Liver (tissue), 9 donors: ENCODE data around the gene CHST14. TPM values are rescaled to one million over a fixed set of nuclear protein-coding genes. Genes with fewer than 3 reads are reported as not detected.

Source experiments
- DNase-seq: peaks from one replicate; pipeline ENCODE4 v3.0.0-alpha.2; 2017; ENCODE audit warnings: low spot score
- H3K27ac ChIP-seq, 2 donors: one replicate each; pipeline ENCODE4 v1.7.0; 2013; ENCODE audit warnings: inconsistent platforms in 2 of 2, low read length in 2 of 2, control low read depth in 1 of 2, low read depth in 1 of 2, mild to moderate bottlenecking in 1 of 2
- H3K27me3 ChIP-seq, 4 donors: one replicate each; pipeline versions ENCODE4 v1.6.1 to v1.7.0; 2013; ENCODE audit warnings: low read length in 3 of 4, inconsistent platforms in 1 of 4, mild to moderate bottlenecking in 1 of 4, moderate library complexity in 1 of 4; ENCODE audit not compliant: control insufficient read depth in 4 of 4, insufficient read depth in 4 of 4
- H3K36me3 ChIP-seq, 4 donors: one replicate each; pipeline versions ENCODE4 v1.6.1 to v1.7.0; 2013; ENCODE audit warnings: low read length in 3 of 4, mild to moderate bottlenecking in 3 of 4, low read depth in 1 of 4, moderate library complexity in 1 of 4; ENCODE audit not compliant: control insufficient read depth in 4 of 4, insufficient read depth in 3 of 4
- H3K4me1 ChIP-seq, 4 donors: one replicate each; pipeline versions ENCODE4 v1.6.1 to v1.7.0; 2013; ENCODE audit warnings: low read length in 3 of 4, mild to moderate bottlenecking in 3 of 4, moderate library complexity in 1 of 4; ENCODE audit not compliant: control insufficient read depth in 4 of 4, insufficient read depth in 4 of 4
- H3K4me3 ChIP-seq, 3 donors: one replicate each; pipeline versions ENCODE4 v1.6.1 to v1.7.0; 2013; ENCODE audit warnings: low read length in 3 of 3, control low read depth in 1 of 3, low read depth in 1 of 3, mild to moderate bottlenecking in 1 of 3
- H3K9ac ChIP-seq, 2 donors: one replicate each; pipeline ENCODE4 v1.7.0; 2013; ENCODE audit warnings: low read length in 2 of 2, mild to moderate bottlenecking in 2 of 2, moderate library complexity in 2 of 2, control low read depth in 1 of 2, low read depth in 1 of 2
- H3K9me3 ChIP-seq, 4 donors: one replicate each; pipeline versions ENCODE4 v1.6.1 to v1.7.0; 2013; ENCODE audit warnings: low read length in 3 of 4; ENCODE audit not compliant: control insufficient read depth in 4 of 4
- EGR1 ChIP-seq, 2 donors: IDR thresholded peaks; 2 replicates each; pipeline ENCODE4 v1.6.1; 2016 to 2018; ENCODE audit warnings: antibody characterized with exemption in 2 of 2, low read depth in 2 of 2
- FOXA1 ChIP-seq: IDR thresholded peaks from 2 replicates; pipeline ENCODE4 v1.6.1; 2016; ENCODE audit warnings: antibody characterized with exemption
- FOXA2 ChIP-seq: IDR thresholded peaks from 2 replicates; pipeline ENCODE4 v1.6.1; 2016; ENCODE audit warnings: antibody characterized with exemption
- GABPA ChIP-seq, 2 donors: IDR thresholded peaks in 1 of 2; conservative IDR thresholded peaks in 1 of 2; 2 replicates each; pipeline ENCODE4 v1.6.1; 2016; ENCODE audit warnings: antibody characterized with exemption in 2 of 2, mild to moderate bottlenecking in 1 of 2, moderate library complexity in 1 of 2
- HNF4A ChIP-seq, 2 donors: conservative IDR thresholded peaks; 2 replicates each; pipeline ENCODE4 v1.6.1; 2016; ENCODE audit warnings: antibody characterized with exemption in 2 of 2, mild to moderate bottlenecking in 2 of 2
- HNF4G ChIP-seq: IDR thresholded peaks from 2 replicates; pipeline ENCODE4 v1.6.1; 2016; ENCODE audit warnings: antibody characterized with exemption
- NR2F2 ChIP-seq: IDR thresholded peaks from 2 replicates; pipeline ENCODE4 v1.6.1; 2016; ENCODE audit warnings: antibody characterized with exemption
- RAD21 ChIP-seq, 2 donors: IDR thresholded peaks; 2 replicates each; pipeline ENCODE4 v1.6.1; 2016; ENCODE audit warnings: antibody characterized with exemption in 2 of 2, mild to moderate bottlenecking in 2 of 2
- REST ChIP-seq: IDR thresholded peaks from 2 replicates; pipeline ENCODE4 v1.6.1; 2016; ENCODE audit warnings: antibody characterized with exemption, mild to moderate bottlenecking
- RXRA ChIP-seq, 2 donors: IDR thresholded peaks; 2 replicates each; pipeline ENCODE4 v1.6.1; 2017 to 2018; ENCODE audit warnings: antibody characterized with exemption in 2 of 2, mild to moderate bottlenecking in 1 of 2
- SP1 ChIP-seq: IDR thresholded peaks from 2 replicates; pipeline ENCODE4 v1.6.1; 2018; ENCODE audit warnings: antibody characterized with exemption, mild to moderate bottlenecking
- TAF1 ChIP-seq: conservative IDR thresholded peaks from 2 replicates; pipeline ENCODE4 v1.6.1; 2016; ENCODE audit warnings: antibody characterized with exemption, mild to moderate bottlenecking
- WGBS: extraction: QIAGEN DNeasy Blood & Tissue Kit; methylation state at CpG from one replicate; pipeline ENCODE4 v1.1.7; 2013; 5-methylcytosine and 5-hydroxymethylcytosine counted together
- polyA plus RNA-seq, 2 donors: library from polyadenylated mRNA; stranded (reverse) in 1 of 2; unstranded in 1 of 2; fragments of 200-250 nt in 1 of 2; fragments of >200 nt in 1 of 2; fragmentation: Nextera tagmentation in 1 of 2; extraction: Ambion mirVana in 1 of 2; gene quantifications; one replicate each; pipeline versions ENCODE4 v1.2.1 to v1.2.3, GENCODE V29; 2013 to 2015
- total RNA-seq, 2 donors: library from RNA; depleted of rRNA; stranded (reverse); fragments of >200 nt; gene quantifications; one replicate each; pipeline ENCODE4 v1.2.3, GENCODE V29; 2014
- TF ChIP-seq, protein P1 (sequence below): fragments of 150-350 bp; IDR thresholded peaks from 2 replicates; pipeline ENCODE4 v1.5.1; 2017; ENCODE audit warnings: improper control_type of control experiment, low read depth, low read length; ENCODE audit not compliant: missing input control
- TF ChIP-seq, protein P2 (sequence below): IDR thresholded peaks from 2 replicates; pipeline ENCODE4 v1.6.1; 2016; ENCODE audit warnings: antibody characterized with exemption
- TF ChIP-seq, protein P3 (sequence below): IDR thresholded peaks from 2 replicates; pipeline ENCODE4 v1.6.1; 2016; ENCODE audit warnings: antibody characterized with exemption
- donor health status: healthy.
- donor health status: healthy.
- donor health status: healthy.
- donor health status: healthy.
- donor health status: healthy.

Gene CHST14
- total and polyA plus RNA-seq, 4 donors: 2.3 to 5.3 (median 3.1) TPM

- TF ChIP-seq, protein P1, sequence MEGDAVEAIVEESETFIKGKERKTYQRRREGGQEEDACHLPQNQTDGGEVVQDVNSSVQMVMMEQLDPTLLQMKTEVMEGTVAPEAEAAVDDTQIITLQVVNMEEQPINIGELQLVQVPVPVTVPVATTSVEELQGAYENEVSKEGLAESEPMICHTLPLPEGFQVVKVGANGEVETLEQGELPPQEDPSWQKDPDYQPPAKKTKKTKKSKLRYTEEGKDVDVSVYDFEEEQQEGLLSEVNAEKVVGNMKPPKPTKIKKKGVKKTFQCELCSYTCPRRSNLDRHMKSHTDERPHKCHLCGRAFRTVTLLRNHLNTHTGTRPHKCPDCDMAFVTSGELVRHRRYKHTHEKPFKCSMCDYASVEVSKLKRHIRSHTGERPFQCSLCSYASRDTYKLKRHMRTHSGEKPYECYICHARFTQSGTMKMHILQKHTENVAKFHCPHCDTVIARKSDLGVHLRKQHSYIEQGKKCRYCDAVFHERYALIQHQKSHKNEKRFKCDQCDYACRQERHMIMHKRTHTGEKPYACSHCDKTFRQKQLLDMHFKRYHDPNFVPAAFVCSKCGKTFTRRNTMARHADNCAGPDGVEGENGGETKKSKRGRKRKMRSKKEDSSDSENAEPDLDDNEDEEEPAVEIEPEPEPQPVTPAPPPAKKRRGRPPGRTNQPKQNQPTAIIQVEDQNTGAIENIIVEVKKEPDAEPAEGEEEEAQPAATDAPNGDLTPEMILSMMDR: no peak
Observed at GRCh38 chr15:40489274-40490175, 18.7 kb downstream of the CHST14 start (continued).

GRCh38 chr15:40493089-40493840, 22.5 kb downstream of the CHST14 start:
- Histone ChIP-seq H3K9ac (no peak overlapping the region), H3K4me1 (no peaks in the 10 kb centered on the region), H3K9me3 (no peaks in the 10 kb centered on the region), H3K27me3 (no peaks in the 10 kb centered on the region), H3K36me3 (no peaks in the 10 kb centered on the region), H3K27ac (no peak overlapping the region), H3K4me3 (no peak overlapping the region)
- no peak for DNase-seq
- 85% methylated on average over 8 of the region's 8 CpGs for WGBS
- TF ChIP-seq HNF4G (no peak), RAD21 (IDR thresholded peaks at IDR 0.05) (no peak), GABPA (IDR thresholded peaks at IDR 0.05 in 1 of 2, conservative IDR thresholded peaks at IDR 0.05 in 1 of 2) (no peak)
- TF ChIP-seq, protein P2, sequence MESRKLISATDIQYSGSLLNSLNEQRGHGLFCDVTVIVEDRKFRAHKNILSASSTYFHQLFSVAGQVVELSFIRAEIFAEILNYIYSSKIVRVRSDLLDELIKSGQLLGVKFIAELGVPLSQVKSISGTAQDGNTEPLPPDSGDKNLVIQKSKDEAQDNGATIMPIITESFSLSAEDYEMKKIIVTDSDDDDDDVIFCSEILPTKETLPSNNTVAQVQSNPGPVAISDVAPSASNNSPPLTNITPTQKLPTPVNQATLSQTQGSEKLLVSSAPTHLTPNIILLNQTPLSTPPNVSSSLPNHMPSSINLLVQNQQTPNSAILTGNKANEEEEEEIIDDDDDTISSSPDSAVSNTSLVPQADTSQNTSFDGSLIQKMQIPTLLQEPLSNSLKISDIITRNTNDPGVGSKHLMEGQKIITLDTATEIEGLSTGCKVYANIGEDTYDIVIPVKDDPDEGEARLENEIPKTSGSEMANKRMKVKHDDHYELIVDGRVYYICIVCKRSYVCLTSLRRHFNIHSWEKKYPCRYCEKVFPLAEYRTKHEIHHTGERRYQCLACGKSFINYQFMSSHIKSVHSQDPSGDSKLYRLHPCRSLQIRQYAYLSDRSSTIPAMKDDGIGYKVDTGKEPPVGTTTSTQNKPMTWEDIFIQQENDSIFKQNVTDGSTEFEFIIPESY: no peak

- no peak for DNase-seq
- H3K4me3 ChIP-seq: no peak overlapping the region
Observed at GRCh38 chr15:40495516-40495915, 24.7 kb downstream of the CHST14 start.

More at GRCh38 chr15:40495516-40495915, 24.7 kb downstream of the CHST14 start:
- WGBS: 98% methylated on average over 2 of the region's 2 CpGs
- H3K9ac ChIP-seq: no peak overlapping the region
- no peaks in the 10 kb centered on the region for H3K27me3 ChIP-seq
- H3K36me3 ChIP-seq: no peaks in the 10 kb centered on the region
- TF ChIP-seq RAD21 (IDR thresholded peaks at IDR 0.05): no peak
- TF ChIP-seq FOXA1: no peak
- no peak for TF ChIP-seq TAF1
- TF ChIP-seq, protein P3, sequence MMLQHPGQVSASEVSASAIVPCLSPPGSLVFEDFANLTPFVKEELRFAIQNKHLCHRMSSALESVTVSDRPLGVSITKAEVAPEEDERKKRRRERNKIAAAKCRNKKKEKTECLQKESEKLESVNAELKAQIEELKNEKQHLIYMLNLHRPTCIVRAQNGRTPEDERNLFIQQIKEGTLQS: no peak
- TF ChIP-seq NR2F2: no peak
- TF ChIP-seq RXRA (IDR thresholded peaks at IDR 0.05): no peak
- no peak for TF ChIP-seq HNF4A (conservative IDR thresholded peaks at IDR 0.05)
- no peak for TF ChIP-seq SP1
- TF ChIP-seq HNF4G: no peak
- no peak for TF ChIP-seq REST
- TF ChIP-seq EGR1 (IDR thresholded peaks at IDR 0.05; ENCODE audit: low read depth in 2 of 2): no peak
- no peak for TF ChIP-seq FOXA2
- H3K4me1 ChIP-seq: no peaks in the 10 kb centered on the region
- no peaks in the 10 kb centered on the region for H3K9me3 ChIP-seq
- no peak overlapping the region for H3K27ac ChIP-seq
